NAMALWA (cell line): ENCODE results near the gene VPS4A.

Experiments
- DNase-seq: peaks from one replicate; pipeline ENCODE4 v3.0.0-alpha.2; 2015; ENCODE audit warnings: low spot score

VPS4A gene

DNA sequence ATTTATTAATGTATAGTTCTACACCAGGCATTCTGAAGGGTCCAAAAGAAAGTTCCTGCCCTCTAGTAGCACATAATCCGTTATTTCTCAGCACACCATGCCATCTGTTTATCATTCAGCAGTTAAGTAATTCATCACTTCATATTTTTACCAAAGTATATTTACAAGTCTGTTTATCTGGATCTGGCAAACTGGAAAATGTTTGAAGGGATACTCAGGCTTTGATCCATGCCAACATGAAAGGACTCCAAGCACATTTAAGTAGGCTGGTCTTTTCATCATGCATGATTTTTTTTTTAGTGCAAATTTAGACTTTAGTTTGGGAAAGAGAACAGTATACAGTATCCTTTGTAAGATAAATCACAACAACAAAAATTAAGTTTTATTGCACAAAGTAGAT is 4.1 kb upstream of the VPS4A start:
- DNase-seq: no peak

DNA sequence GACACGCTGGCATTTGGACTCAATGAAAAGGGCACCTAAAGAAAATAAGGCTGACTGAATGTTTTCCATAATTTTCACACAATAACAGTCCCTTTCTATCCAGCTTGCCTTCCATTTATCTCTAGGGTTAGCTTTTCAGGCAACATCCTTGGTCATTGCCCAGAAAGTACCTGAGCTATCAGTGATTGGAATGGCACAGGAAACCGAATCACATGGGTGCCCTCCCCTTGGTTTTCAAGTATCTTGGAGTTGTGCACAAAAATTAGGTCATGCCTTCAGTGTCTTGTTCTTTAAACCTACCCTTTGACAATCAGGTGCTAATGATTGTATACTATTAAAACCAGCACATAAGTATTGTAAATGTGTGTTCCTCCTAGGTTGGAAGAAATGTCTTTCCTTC is 3.3 kb upstream of the VPS4A start:
- no peak for DNase-seq

DNA sequence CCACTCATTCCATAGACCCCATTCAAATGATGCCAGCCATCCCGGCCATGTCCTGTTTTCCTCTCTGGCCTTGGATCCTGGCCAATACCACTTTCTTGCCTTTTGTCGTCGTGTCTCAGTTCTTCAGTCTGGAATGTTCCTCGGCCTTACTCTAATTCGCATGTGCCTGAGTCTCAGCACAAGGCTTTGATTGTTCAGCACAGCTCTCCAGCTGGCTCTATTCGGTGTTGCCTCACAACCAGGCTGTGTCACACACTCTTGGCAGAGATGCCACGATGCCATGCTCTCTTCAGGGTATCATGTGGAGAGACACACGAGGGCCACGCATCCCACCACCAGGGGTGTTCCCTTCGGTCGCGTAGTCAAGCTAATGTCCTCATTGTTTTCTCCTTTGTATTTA is 1.8 kb upstream of the VPS4A start:
- no peak for DNase-seq

DNA sequence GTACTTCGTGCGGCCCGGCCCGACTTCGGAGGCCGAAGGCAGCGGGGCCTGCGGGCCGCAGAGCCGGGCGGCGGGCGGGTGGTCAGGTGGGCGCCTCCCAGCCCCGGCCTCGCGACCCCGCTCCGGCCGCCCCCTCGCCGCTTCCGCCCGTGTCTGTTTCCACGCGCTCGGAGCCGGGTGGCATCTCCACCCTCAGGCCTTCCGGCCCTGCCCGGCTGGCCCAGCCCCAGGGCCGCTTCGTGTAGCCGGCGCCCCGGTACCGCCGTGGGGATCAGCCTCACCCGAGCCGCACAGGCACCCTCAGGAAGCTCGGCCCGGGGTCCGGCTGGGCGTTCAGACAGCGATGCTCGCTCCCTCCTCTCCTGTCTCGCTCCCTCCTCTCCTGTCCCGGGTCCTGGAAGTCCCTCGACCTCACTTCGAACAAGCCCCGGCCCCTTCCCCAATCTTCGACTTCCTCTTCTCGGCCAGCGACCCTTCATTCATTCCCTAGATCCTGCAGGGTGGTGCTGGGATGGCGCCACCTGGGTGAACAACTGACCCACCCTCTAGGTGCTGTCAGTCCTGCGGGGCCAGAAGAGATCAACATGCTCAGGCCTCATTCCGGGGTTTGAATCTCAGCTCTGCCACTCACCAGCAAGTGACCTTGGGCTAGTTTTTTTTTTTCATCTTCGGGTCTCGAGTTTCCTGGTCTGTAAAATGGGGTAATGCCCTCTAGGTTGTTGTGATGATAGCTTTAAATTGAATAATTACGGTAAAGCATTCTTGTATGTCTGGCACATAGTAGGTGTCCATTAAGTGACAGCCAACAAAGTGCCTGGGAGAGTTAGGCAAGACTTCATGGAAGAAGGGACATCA is 610 bp downstream of the VPS4A start:
- DNase-seq: peak; percentile 62

DNA sequence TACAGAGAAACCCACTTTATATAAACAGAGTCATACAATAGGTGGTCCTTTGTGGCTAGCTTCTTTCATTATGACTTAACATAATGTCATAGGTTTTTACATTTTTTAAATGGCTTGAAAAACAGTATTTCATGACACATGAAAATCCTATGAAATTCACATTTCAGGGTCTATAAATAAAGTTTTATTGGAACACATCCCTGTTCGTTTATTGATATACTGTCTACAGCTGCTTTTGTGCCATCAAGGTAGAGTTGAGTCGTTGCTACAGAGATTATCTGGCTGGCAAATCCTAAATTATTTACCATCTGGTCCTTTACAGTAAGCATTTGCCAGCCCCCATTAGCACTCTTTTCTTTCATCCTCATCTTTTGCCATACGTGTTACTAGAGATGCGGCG is 2.3 kb downstream of the VPS4A start:
- no peak for DNase-seq

DNA sequence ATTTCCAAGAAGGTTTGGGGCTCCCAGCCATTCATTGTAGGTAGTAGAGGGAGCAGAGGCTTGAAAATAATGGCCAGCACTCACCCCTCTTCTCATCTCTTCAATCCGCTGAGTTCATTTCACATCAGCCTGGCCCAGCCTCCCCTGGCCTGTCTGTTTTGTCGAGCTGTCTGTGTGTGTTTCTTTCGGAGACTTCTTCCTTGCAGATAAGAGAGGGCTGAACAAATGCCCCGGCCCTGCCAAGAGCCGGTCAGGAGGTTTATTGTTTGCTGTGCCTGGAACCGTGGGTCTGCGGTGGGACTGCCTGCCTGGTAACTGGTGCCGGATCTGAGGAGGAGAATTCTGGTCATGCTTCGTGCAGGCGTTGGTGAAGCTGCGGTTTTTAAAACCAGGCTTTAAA is 3.4 kb downstream of the VPS4A start:
- no peak for DNase-seq

DNA sequence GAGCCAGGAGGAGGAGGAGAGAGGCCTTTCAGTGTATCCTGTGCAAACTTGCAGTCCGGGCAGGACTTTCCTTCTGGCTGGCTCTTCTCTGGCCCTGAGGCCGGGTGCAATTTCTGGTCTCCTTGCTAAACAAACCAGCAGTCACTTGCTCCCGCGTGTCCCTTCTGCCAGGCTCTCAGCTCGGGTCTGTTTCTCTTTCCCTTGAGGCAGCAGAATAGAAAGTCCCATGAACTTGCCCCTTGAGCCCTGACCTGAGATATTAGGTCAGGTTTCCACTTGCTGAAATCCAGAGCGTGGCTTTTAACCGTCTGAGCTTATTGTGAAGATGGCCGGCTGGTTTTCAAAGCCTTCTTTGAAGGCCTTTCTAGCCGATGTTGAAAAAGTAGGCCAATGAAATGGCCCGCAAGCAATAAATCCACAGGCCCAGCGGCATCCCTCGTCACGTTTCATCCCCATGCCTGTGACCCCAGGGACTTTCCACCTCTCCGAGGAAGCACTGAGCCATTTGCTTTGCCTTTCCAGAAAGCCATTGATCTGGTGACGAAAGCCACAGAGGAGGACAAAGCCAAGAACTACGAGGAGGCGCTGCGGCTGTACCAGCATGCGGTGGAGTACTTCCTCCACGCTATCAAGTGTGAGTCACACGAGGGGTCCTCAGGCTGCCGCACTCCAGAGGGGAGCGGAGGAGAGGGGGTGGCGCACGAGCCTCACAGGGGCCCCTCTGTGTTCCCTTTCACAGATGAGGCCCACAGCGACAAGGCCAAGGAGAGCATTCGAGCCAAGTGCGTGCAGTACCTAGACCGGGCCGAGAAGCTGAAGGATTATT is 4.5 kb downstream of the VPS4A start:
- DNase-seq: no peak

DNA sequence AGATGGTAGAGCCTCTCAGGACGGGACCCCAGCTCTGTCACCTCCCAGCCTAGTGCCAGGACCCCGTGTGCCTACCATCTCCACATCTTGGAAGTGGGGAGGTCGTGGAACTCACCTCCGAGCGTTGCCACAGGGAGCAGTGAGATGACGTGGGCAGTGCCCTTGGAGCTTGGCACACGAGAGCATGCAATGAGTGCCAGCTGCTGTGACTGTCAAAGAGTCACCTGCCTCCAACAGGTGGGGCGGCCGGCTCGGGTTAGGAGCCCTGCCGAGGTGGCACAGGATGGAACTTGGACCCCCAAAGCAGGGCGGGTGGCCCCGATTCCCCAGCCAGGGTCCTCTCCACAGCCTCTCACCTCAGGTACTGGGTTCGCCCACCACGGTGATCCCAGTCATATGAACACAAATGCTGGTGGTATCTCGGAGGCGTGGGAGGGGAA is 5.5 kb downstream of the VPS4A start:
- no peak for DNase-seq

DNA sequence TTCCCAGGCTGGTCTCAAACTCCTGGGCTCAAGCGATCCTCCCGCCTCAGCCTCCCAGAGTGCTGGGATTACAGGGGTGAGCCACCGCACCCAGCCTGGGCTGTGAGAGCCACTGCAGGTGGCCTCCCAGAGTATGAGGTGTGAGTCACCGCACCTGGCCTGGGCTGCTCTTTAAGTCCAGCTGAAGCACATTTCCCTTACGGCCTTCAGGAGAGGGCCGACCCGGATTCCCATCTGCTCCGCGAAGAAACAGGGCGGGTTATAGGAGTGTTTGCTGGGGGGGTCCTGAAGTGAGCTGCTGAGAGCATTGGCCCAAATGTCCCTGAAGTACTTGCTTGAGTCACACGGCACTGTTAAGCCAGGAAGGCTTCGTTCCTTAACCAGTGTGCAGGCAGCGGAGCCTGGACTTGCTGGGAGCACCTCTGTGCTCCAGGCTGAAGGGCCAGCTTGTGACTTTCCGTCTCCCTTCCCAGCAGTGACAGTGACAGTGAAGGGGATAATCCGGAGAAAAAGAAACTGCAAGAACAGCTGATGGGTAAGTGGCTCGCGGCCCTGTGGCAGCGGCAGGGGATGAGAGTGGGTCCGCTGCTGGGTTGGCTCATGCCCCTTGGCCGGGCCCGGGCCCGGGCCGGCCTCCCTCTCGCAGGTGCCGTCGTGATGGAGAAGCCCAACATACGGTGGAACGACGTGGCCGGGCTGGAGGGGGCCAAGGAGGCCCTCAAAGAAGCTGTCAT is 7.2 kb downstream of the VPS4A start:
- no peak for DNase-seq

DNA sequence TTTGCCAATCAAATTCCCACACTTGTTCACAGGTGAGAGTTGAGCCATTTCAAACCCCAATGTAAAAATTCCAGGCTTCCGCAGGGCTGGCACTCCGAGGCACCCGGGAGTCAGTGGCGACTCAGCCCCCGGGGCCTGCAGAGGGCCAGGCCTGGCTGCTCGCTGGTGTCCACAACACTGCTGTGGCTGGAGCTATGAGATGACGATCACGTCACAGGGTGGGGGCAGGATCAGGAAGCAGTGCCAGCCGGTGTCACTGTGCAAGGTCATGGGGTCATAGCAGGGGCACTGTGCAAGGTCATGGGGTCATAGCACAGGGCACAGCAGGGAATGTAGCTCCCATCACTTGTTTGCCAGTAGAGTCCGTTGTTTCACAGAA is 7.8 kb downstream of the VPS4A start:
- no peak for DNase-seq

DNA sequence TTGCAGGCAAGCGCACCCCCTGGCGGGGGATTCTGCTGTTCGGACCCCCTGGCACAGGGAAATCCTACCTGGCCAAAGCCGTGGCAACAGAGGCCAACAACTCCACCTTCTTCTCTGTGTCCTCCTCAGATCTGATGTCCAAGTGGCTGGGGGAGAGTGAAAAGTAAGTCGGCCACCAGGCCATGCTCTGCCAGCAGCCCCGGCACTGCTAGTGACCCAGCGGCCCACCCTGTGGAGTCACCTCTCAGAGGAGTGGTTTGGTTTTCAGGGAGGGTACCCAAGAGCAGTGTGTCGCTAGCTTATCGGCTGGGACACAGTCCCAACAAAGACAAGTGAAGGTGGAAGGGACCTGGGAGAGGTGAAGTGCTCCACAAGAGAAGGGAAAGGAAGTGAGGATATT is 8.2 kb downstream of the VPS4A start:
- DNase-seq: no peak

DNA sequence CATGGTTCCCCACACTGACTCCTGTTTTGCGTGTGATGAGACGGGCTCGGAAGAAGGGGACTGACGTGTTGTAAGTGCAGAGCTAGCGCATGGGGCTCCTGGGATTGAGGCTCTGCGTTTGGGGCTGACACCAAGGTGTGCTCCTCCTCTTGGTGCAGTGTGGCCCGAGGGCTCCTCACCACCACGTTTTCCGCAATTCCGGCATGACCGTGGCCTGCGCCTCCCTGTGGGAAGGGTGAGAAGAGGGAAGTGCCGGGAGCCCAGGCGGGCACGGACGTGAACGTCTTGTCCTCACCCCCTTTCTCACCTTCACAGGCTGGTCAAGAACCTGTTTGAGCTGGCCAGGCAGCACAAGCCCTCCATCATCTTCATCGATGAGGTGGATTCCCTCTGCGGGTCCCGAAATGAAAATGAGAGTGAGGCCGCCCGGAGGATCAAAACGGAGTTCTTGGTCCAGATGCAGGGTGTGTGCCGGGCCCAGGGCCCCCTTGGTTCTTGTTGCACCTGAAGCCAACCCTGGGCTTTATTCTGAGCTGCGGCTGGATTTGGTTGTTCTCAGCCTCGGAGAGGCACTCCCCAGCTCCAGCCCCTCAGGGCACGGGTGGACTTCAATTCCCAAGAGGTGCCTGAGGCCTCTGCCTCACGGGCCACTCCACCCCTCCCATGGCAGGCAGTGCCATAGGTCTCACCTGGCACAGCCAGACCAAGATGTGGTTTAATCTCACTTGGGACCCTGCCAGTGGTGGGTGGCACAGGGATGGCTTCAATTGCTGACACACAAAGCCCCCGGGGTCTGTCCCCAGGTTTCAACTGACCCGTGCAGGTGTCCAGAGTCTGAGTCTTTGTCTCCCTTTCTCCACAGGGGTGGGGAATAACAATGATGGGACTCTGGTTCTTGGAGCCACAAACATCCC is 8.9 kb downstream of the VPS4A start:
- no peak for DNase-seq

DNA sequence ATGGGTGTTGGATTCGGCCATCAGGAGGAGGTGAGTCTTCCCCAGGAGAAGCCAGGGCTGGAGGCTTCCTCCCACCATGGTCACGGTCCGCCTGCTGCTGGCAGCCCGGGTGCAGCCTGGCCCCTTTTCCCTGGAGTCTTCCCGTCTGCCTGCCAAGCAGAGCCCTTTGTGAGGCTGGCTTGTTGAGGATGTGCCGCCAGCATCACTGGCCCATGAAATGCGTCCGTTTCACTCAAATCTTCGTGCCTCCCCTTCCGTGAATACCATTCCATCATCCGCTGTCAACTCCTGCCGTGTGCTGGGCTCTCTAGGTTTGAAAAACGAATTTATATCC is 9.6 kb downstream of the VPS4A start:
- no peak for DNase-seq

DNA sequence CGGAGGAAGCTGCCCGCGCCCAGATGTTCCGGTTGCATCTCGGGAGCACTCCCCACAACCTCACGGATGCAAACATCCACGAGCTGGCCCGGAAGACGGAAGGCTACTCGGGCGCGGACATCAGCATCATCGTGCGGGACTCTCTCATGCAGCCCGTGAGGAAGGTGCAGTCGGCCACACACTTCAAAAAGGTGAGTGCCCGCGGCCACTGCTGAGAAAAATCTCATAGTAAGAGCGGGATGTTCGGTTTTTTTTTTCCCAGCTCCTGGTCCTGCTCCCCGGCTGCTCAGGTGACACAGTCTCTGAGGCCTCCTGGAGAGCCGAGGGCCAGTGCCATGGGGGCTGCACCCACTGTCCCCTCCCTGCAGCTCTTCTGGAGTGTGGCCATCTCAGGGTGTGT is 9.9 kb downstream of the VPS4A start:
- DNase-seq: no peak

DNA sequence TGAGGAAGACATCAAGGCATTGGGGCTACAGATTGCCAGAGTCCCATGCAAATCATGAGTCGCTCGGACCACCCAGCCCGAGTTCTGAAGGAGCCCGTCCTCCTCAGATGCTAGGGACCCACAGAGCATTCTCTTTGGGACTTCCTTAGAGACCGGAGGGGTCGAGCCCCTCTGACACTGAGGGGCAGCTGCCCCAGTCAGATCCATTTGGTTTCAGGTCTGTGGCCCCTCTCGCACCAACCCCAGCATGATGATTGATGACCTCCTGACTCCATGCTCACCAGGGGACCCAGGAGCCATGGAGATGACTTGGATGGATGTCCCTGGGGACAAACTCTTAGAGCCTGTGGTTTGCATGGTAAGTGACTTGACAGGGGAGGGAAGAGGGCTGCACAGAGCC is 11.2 kb downstream of the VPS4A start:
- no peak for DNase-seq

DNA sequence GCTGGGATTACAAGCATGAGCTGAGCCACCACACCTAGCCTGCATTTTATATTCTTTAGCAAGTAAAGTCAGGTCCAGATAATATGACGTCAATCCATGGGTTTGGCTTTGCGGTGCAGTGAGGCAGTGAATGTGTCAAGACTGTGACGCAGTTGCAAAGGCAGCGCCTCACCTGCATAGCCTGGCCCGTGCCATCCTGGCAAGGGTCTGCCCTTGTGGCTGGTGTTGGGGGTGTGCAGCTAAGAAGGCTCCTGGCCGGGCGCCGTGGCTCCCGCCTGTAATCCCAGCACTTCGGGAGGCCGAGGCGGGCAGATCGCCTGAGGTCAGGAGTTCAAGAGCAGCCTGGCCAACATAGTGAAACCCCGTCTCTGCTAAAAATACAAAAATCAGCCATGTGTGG is 12.3 kb downstream of the VPS4A start:
- no peak for DNase-seq

DNA sequence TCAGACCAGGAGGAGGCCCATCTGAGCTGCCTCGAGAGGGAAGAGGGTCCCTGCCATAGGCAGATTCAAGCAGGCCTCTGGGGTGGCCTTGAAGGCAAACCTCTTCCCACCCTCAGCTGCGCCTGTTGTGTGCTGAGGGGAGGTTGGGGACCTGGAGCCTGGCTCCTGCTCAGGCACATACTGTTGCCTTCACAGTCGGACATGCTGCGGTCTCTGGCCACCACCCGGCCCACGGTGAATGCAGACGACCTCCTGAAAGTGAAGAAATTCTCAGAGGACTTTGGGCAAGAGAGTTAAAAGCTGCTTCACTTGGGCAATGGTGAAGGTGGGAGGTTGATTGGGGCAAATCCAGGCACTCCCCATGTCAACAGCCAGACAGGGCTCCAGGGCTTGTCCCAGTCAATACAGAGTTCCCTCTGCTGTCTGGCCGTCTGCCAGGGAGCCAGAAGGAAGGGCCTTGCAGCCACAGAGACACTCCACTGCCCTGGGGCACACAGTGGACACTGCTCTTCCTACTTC is 12.9 kb downstream of the VPS4A start:
- no peak for DNase-seq

DNA sequence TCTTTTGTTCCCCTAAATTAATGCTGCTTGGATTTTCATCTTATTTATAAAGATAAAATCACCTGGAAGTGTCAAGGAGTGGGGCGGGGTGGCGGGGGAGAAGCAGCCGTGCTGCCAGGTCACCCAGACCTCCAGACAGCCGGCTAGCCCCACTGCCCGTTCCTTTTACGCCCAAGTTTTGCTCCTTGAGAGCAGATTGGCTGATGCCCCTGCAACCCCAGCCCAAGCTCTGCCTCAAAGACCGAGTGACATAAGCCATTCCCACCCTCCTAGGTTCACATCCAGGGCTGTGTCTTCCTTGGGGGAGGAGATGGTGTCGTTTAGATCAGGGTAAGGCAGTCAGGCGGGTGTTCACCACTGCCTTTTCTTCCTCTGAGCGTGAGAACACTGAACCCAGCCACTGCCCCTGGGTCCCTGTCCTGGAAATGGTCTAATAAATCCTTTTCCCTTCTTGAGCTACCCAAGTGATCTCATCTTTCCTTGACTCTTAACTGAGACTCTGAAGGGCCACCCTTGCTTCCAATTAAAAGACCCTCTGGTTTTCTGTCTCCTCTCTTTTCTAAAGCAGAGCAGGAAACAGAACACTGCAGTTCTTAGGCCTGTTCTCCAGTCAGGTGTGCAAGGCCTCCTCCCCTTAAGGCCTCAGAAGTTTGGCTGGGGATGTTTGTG is 13.6 kb downstream of the VPS4A start:
- DNase-seq: no peak

DNA sequence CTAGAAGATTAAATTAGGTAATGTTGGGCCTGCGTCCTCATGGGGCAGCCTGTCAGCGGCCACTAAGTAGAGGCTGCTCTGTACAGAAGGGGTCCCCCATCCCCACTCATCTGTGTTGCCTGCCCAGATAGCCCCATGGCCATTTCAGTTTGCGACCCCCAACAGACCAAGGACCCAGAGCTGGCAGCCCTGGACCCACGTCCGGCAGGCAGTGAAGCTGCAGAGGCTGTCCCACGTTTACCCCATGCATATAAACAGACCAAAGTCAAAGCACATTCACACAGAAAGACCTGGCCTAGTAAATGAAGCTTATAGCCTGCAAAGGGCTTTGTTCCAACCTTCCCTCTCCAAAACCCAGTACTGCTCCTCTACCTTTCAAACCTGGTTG is 14.6 kb downstream of the VPS4A start:
- DNase-seq: no peak

DNA sequence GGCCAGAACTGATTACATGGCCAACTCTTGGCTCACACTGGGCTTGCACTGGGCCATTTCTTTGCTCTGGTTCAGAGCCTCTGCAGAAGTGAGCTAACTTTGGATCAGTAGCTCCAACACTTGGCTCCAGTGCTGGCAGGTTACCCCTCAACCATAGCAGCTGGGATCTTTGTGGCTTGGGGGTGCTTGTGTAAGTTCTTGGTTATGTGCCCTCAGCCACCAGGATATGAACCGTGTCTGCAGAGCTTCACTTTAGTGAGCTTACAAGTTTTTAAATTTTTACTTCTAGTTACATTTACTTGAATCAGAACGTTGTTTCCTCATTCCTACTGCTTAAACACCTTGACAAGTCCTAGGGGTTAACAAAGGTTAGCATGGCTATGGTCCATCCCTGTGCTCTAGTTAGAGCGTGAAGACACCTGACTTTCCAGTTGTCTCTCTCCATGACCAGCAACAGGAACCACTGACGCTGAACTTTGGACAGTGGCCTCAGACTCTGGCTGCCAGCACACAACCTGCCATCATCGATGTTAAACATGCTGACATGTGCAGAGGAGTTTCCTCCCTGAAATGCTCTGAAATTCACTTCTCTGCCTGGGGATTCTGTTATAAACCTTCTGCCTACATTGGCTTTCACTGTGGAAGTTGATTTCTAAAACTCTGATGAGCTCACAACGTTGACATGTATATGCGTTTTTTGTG is 15.2 kb downstream of the VPS4A start:
- DNase-seq: no peak
